A549 (cell line): ENCODE measurements around the gene ABCC4. TPM values are rescaled to one million over a fixed set of nuclear protein-coding genes. Genes with fewer than 3 reads are reported as not detected.

Source experiments
- ATAC-seq, 2 experiments: fragments of 200-7000 bp in 1 of 2; fragments of >200 bp in 1 of 2; cut with Nextera tagmentation in 1 of 2; cut with Tn5 transposase in 1 of 2; 3 replicates each; pipeline versions ENCODE4 v1.8.0 to v1.9.1; 2018 to 2020; ENCODE audit warnings: mild to moderate bottlenecking in 1 of 2, moderate library complexity in 1 of 2
- CTCF ChIA-PET: fragments of 300-600 bp; sonication (Branson Sonifier 250); formaldehyde crosslinking; extraction: SDS; loops from one replicate; lab custom pipeline; 2021; ENCODE audit warnings: antibody characterized with exemption, inconsistent platforms; lab: Yijun Ruan, JAX
- POLR2A ChIA-PET: fragments of 350-600 bp; formaldehyde crosslinking; extraction: SDS; loops from one replicate; lab custom pipeline; 2021; ENCODE audit warnings: antibody characterized with exemption, inconsistent platforms; lab: Yijun Ruan, JAX
- DNase-seq, 2 experiments: peaks; one replicate each; pipeline versions ENCODE4 v3.0.0 to v3.0.0-alpha.2; 2011 to 2016; ENCODE audit warnings: low read depth in 1 of 2, low spot score in 1 of 2
- FAIRE-seq: peaks from 2 replicates; lab custom pipeline; 2011; peaks lifted over from hg19 to GRCh38; lab: Jason Lieb, UNC
- H3K27ac ChIP-seq, 2 experiments: fragments of >200 bp; sonication (Bioruptor Twin); formaldehyde crosslinking; 3 replicates each; pipeline ENCODE4 v1.5.1; 2016 to 2017
- H3K4me1 ChIP-seq: fragments of >200 bp; sonication (Bioruptor Twin); formaldehyde crosslinking; 3 replicates; pipeline ENCODE4 v1.6.1; 2016
- H3K4me2 ChIP-seq: fragments of >200 bp; sonication (Bioruptor Twin); formaldehyde crosslinking; 3 replicates; pipeline ENCODE4 v1.6.1; 2016
- H3K4me3 ChIP-seq: fragments of >200 bp; sonication (Bioruptor Twin); formaldehyde crosslinking; 3 replicates; pipeline ENCODE4 v1.5.1; 2016
- H3K9me3 ChIP-seq: fragments of >200 bp; sonication (Bioruptor Twin); formaldehyde crosslinking; 3 replicates; pipeline ENCODE4 v1.6.1; 2016
- CBX8 ChIP-seq: fragments of 200-600 bp; sonication (generic); IDR thresholded peaks from 2 replicates; pipeline ENCODE4 v1.6.1; 2016
- CHD2 ChIP-seq: fragments of 150-350 bp; IDR thresholded peaks from 2 replicates; pipeline ENCODE4 v1.6.1; 2014; ENCODE audit warnings: low read length; ENCODE audit not compliant: partially characterized antibody
- ESRRA ChIP-seq: fragments of 150-350 bp; IDR thresholded peaks from 2 replicates; pipeline ENCODE4 v1.6.1; 2014; ENCODE audit warnings: mild to moderate bottlenecking, low read length, borderline replicate concordance
- FOSL2 ChIP-seq, 2 experiments: fragments of 450-650 bp in 1 of 2; fragments of >200 bp in 1 of 2; sonication (Bioruptor Twin) in 1 of 2; formaldehyde crosslinking; IDR thresholded peaks; 2 replicates each; pipeline versions ENCODE4 v1.5.0 to v1.6.1; 2016 to 2020; ENCODE audit warnings: mild to moderate bottlenecking in 1 of 2, moderate library complexity in 1 of 2
- FOXS1 ChIP-seq: fragments of 250-450 bp; sonication (Bioruptor Pico); IDR thresholded peaks from 2 replicates; pipeline ENCODE4 v1.5.0; 2020; ENCODE audit warnings: mild to moderate bottlenecking, moderate library complexity
- HOXB5 ChIP-seq: fragments of 250-450 bp; sonication (Bioruptor Pico); IDR thresholded peaks from 2 replicates; pipeline ENCODE4 v1.5.0; 2020; ENCODE audit warnings: mild to moderate bottlenecking, moderate library complexity
- KDM1A ChIP-seq: fragments of 200-600 bp; sonication (generic); IDR thresholded peaks from 2 replicates; pipeline ENCODE4 v1.6.1; 2016; ENCODE audit warnings: low read depth, mild to moderate bottlenecking
- MAFK ChIP-seq: fragments of 450-650 bp; IDR thresholded peaks from 2 replicates; pipeline ENCODE4 v1.6.1; 2014; ENCODE audit not compliant: partially characterized antibody
- MAZ ChIP-seq: fragments of 150-350 bp; IDR thresholded peaks from 2 replicates; pipeline ENCODE4 v1.6.1; 2014; ENCODE audit warnings: antibody characterized with exemption, low read depth, low read length, borderline replicate concordance
- NFE2L2 ChIP-seq: fragments of 150-350 bp; conservative IDR thresholded peaks from 2 replicates; pipeline ENCODE4 v1.6.1; 2014; ENCODE audit warnings: low read length
- NPAS2 ChIP-seq: fragments of 250-450 bp; sonication (Bioruptor Pico); IDR thresholded peaks from 2 replicates; pipeline ENCODE4 v1.8.0; 2022; ENCODE audit warnings: mild to moderate bottlenecking, moderate library complexity, borderline replicate concordance
- NR3C1 ChIP-seq: fragments of >200 bp; sonication (Bioruptor Twin); formaldehyde crosslinking; IDR thresholded peaks from 3 replicates; pipeline ENCODE4 v1.6.1; 2017
- PHF8 ChIP-seq: fragments of 200-600 bp; sonication (generic); IDR thresholded peaks from 2 replicates; pipeline ENCODE4 v1.6.1; 2016; ENCODE audit warnings: low read depth, mild to moderate bottlenecking, antibody characterized with exemption, moderate library complexity, borderline replicate concordance
- POLR2A ChIP-seq: IDR thresholded peaks from 2 replicates; pipeline ENCODE4 v1.6.1; 2012; ENCODE audit warnings: mild to moderate bottlenecking, low read length
- RCOR1 ChIP-seq: fragments of 150-350 bp; IDR thresholded peaks from 2 replicates; pipeline ENCODE4 v1.6.1; 2014; ENCODE audit warnings: antibody characterized with exemption, low read length, low read depth
- SMC3 ChIP-seq: fragments of >200 bp; sonication (Bioruptor Twin); formaldehyde crosslinking; IDR thresholded peaks from 3 replicates; pipeline ENCODE4 v1.6.1; 2018; ENCODE audit warnings: inconsistent platforms
- SREBF2 ChIP-seq: fragments of 450-650 bp; IDR thresholded peaks from 2 replicates; pipeline ENCODE4 v1.6.1; 2014; ENCODE audit warnings: mild to moderate bottlenecking, moderate library complexity
- TP53 ChIP-seq: fragments of 250-450 bp; sonication (Bioruptor Pico); IDR thresholded peaks from 2 replicates; pipeline ENCODE4 v1.5.0; 2021; ENCODE audit warnings: mild to moderate bottlenecking, moderate library complexity
- ZC3H11A ChIP-seq: fragments of 450-650 bp; IDR thresholded peaks from 2 replicates; pipeline ENCODE4 v1.6.1; 2014; ENCODE audit warnings: antibody characterized with exemption, mild to moderate bottlenecking
- ZFP36 ChIP-seq: fragments of 450-650 bp; IDR thresholded peaks from 2 replicates; pipeline ENCODE4 v1.6.1; 2014; ENCODE audit warnings: borderline replicate concordance; ENCODE audit not compliant: partially characterized antibody
- ZSCAN20 ChIP-seq: fragments of 250-450 bp; sonication (Bioruptor Pico); IDR thresholded peaks from 2 replicates; pipeline ENCODE4 v1.8.0; 2022; ENCODE audit warnings: mild to moderate bottlenecking, moderate library complexity
- whole genome bisulfite sequencing: methylation state at CpG from one replicate; pipeline ENCODE4 v1.1.6; 2017; ENCODE audit errors: missing lambda C conversion rate; 5-methylcytosine and 5-hydroxymethylcytosine counted together
- polyA plus RNA-seq, 4 experiments: library from polyadenylated mRNA; depleted of rRNA in 3 of 4; stranded (reverse); fragments of >200 nt; fragmentation: RNase III in 1 of 4; extraction: RNeasy Plus Mini Kit Qiagen cat#74134 plus additional on column Dnase treatment in 1 of 4; gene quantifications; 2 replicates in 3 of 4; 3 replicates in 1 of 4; pipeline ENCODE4 v1.2.3, GENCODE V29; 2011 to 2017
- TF ChIP-seq, protein P1 (sequence below): fragments of 250-450 bp; sonication (Bioruptor Pico); IDR thresholded peaks from 2 replicates; pipeline ENCODE4 v1.5.0; 2020; ENCODE audit warnings: low read depth, mild to moderate bottlenecking, moderate library complexity
- TF ChIP-seq, protein P2 (sequence below): fragments of >200 bp; sonication (Bioruptor Twin); formaldehyde crosslinking; IDR thresholded peaks from 3 replicates; pipeline ENCODE4 v1.5.1; 2016

ABCC4 gene
- polyA plus RNA-seq, 2 of the 4 experiments (the other 2 are of a cell fraction) = 23.5 to 56.2 TPM

GRCh38 chr13:95038949-95039348 lies 262.3 kb downstream of the ABCC4 start:
- no peak for TF ChIP-seq MAZ
- no peak for TF ChIP-seq ESRRA
- TF ChIP-seq POLR2A = no peak
- peak; percentile 52 for TF ChIP-seq MAFK
- TF ChIP-seq, protein P1, sequence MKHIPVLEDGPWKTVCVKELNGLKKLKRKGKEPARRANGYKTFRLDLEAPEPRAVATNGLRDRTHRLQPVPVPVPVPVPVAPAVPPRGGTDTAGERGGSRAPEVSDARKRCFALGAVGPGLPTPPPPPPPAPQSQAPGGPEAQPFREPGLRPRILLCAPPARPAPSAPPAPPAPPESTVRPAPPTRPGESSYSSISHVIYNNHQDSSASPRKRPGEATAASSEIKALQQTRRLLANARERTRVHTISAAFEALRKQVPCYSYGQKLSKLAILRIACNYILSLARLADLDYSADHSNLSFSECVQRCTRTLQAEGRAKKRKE (CRISPR knock-in tag) = no peak
- TF ChIP-seq, protein P2, sequence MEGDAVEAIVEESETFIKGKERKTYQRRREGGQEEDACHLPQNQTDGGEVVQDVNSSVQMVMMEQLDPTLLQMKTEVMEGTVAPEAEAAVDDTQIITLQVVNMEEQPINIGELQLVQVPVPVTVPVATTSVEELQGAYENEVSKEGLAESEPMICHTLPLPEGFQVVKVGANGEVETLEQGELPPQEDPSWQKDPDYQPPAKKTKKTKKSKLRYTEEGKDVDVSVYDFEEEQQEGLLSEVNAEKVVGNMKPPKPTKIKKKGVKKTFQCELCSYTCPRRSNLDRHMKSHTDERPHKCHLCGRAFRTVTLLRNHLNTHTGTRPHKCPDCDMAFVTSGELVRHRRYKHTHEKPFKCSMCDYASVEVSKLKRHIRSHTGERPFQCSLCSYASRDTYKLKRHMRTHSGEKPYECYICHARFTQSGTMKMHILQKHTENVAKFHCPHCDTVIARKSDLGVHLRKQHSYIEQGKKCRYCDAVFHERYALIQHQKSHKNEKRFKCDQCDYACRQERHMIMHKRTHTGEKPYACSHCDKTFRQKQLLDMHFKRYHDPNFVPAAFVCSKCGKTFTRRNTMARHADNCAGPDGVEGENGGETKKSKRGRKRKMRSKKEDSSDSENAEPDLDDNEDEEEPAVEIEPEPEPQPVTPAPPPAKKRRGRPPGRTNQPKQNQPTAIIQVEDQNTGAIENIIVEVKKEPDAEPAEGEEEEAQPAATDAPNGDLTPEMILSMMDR = no peak
- CTCF ChIA-PET = no interaction called here
- H3K4me1 ChIP-seq = peaks cover 6% of the 10 kb centered on the region
- no peak for DNase-seq
- 100% methylated on average over 1 of the region's 1 CpG for WGBS
- no peak for ATAC-seq
- no peaks in the 10 kb centered on the region for H3K9me3 ChIP-seq
- POLR2A ChIA-PET = no interaction called here
- H3K4me3 ChIP-seq = no peak overlapping the region
- H3K27ac ChIP-seq = no peak overlapping the region
- no peak overlapping the region for H3K4me2 ChIP-seq
- FAIRE-seq = no peak

DNA sequence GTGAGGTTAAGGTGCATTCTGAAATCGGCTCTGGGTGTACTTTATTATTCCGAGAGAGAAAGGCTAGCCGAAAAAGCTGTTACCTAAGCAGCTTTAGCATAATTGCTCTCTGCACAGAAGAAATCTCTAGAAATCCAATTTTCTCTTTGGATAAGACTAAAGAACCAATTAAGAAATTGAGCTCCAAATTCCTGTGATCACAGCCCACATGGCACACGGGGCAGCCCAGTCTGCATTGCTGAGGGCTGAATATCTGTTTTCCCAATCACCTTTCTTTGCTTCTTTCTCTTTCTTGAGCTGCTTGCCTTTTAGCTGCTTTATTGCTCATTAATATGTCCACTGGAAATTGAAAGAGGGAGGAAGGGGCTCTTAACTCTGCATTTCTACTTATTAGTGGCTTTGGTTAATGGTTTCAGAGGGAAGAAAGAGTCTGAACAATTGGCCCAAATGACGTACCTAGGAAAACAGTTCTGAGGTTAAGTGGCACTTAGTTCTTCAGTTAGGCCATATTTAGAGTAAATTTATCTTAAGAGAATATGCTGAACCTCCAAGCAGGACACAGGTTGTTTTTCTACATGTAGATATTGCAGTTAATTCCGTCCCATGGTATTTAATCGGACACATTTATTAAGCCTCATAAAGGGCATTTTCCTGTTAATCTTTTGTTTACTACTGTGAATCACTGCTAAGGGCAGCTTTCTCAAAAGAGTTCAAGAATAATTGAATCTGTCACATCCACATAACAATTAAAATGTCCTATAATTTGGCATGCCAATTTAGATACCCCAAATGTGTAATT lies 265.7 kb downstream of the ABCC4 start:
- ATAC-seq (no peak), DNase-seq (no peak), FAIRE-seq (no peak)
- Histone ChIP-seq H3K4me3 (no peak overlapping the region), H3K4me1 (peaks cover 5% of the 10 kb centered on the region; the same call in 1 of the 3 replicates), H3K27ac (no peak overlapping the region), H3K9me3 (no peaks in the 10 kb centered on the region), H3K4me2 (no peak overlapping the region)
- CTCF ChIA-PET = no interaction called here
- 91% methylated on average over 7 of the region's 7 CpGs for WGBS
- TF ChIP-seq ZSCAN20 (CRISPR knock-in tag) = no peak
- TF ChIP-seq HOXB5 = no peak
- no peak for TF ChIP-seq SMC3
- no peak for TF ChIP-seq PHF8
- no peak for TF ChIP-seq CHD2
- no peak for TF ChIP-seq NR3C1
- no peak for TF ChIP-seq KDM1A
- TF ChIP-seq NPAS2 (CRISPR knock-in tag) = no peak
- TF ChIP-seq CBX8 = no peak
- no peak for TF ChIP-seq TP53
- TF ChIP-seq FOSL2 (IDR thresholded peaks at IDR 0.05) = no peak
- TF ChIP-seq FOSL2 (CRISPR knock-in tag; IDR thresholded peaks at IDR 0.05) = no peak
- TF ChIP-seq RCOR1 = no peak
- TF ChIP-seq SREBF2 = no peak
- POLR2A ChIA-PET = no interaction called here

DNA sequence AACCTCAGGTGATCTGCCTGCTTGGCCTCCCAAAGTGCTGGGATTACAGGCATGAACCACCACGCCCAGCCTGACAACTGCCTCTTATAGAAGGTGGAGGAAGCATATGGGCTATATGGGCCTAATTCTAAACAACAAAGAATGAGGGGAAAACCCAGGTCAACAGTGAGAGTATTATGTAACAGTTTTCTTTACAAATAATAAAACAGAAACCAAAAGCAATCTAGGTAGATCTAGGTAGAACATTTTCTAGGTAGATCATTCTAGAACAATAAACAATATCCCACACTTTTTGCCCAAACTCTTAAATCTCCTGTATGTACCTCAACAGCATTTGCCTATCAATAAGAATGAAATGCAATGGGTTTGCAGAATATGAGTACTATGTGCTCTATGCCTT lies 267.4 kb downstream of the ABCC4 start:
- POLR2A ChIA-PET = no interaction called here

More for the DNA sequence above, 267.4 kb downstream of the ABCC4 start:
- DNase-seq (no peak), ATAC-seq (no peak), FAIRE-seq (no peak)
- Histone ChIP-seq H3K4me3 (no peak overlapping the region), H3K4me1 (no peaks in the 10 kb centered on the region), H3K4me2 (no peak overlapping the region), H3K9me3 (no peaks in the 10 kb centered on the region), H3K27ac (no peak overlapping the region)
- CTCF ChIA-PET = no interaction called here
- WGBS = 93% methylated on average over 1 of the region's 1 CpG
- TF ChIP-seq, protein P1 (CRISPR knock-in tag) = no peak
- TF ChIP-seq FOXS1 (CRISPR knock-in tag) = no peak
- no peak for TF ChIP-seq NPAS2 (CRISPR knock-in tag)
- TF ChIP-seq ZC3H11A = no peak
- TF ChIP-seq NFE2L2 = no peak
- no peak for TF ChIP-seq PHF8
- no peak for TF ChIP-seq SREBF2
- TF ChIP-seq ZFP36 = no peak
- TF ChIP-seq, protein P2 = no peak
